RPMI8226 (cell line): Measurements from ENCODE around the gene NCR3LG1.
A peak's percentile ranks its signal among the peaks of the same experiment; 100 is the strongest.

Experiments used
- DNase-seq: peaks from one replicate; pipeline ENCODE4 v3.0.0-alpha.2; 2015

The NCR3LG1 gene, protein sequence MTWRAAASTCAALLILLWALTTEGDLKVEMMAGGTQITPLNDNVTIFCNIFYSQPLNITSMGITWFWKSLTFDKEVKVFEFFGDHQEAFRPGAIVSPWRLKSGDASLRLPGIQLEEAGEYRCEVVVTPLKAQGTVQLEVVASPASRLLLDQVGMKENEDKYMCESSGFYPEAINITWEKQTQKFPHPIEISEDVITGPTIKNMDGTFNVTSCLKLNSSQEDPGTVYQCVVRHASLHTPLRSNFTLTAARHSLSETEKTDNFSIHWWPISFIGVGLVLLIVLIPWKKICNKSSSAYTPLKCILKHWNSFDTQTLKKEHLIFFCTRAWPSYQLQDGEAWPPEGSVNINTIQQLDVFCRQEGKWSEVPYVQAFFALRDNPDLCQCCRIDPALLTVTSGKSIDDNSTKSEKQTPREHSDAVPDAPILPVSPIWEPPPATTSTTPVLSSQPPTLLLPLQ

DNA sequence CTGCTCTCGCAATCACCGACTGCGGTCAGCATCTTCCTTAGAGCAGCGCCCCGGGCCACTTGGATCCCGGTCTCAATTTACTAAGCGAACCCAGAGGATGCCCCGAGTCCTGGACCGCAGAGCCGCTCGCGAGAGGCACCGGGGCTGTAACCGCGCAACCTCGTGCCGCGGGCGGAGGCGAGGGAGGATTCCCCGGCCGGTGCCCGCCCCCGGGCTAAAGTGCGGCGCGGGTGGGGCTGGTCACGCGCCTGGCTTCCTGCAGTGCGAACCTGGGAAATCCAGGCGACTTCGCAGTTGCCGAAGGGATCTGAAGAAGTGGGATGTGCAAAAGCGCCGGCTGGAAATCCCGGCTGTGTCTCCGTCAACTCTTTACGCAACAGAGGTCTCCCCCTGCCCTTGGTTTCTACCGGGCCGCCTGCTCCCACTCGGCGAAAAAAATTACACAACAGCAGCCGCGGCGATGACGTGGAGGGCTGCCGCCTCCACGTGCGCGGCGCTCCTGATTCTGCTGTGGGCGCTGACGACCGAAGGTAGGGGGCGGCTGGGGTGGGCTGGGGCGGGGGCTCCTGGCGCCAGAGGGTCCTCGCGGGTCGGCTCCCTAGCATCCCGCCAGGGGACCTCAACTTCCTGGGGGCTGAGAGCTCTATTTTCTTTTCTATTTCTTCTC lies at the start of gene NCR3LG1:
Gene NCR3LG1, plus strand, starts transcription at position 291 of the 667 bp plus-strand sequence. Its CDS starts 170 bp downstream, at position 461.
- DNase-seq, result peak; percentile 64

DNA sequence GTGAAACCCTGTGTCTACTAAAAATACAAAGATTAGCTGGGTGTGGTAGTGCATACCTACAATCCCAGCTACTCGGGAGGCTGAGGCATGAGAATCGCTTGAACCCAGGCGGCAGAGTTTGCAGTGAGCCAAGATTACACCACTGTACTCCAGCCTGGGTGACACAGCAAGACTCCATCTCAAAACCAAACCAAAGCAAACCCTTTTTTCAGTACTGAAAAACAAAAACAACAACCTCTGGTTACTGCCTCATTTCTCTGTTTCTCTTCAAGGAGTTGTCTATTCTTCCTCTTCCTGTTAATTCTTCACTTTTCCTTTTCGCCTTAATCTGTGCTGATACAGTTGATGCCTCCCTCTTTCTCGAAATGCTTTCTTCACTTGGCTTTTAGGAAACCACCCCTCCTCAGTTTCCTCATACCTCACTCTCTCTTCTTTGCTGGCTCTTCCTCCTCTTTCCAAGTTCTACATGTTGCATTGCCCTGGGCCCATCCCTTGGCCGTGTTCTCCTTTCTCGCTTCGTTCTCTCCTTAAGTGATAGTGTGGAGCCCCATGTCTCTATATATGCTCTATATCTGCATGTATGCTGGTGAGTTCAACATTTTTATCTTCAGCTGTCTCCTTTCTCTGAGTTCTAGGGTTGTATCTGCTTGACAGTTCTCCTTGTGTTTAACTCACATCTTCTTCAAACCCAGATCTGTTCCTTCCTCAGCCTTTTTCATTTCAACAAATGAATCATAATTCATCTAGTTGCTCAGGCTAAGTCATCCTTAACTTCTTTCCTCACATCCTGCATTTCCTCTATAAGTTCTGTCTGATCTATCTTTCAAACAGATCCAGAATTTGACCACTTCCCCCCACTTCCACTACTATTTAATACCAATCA lies 38.0 kb upstream of the NCR3LG1 start:
- DNase-seq, result no peak

DNA sequence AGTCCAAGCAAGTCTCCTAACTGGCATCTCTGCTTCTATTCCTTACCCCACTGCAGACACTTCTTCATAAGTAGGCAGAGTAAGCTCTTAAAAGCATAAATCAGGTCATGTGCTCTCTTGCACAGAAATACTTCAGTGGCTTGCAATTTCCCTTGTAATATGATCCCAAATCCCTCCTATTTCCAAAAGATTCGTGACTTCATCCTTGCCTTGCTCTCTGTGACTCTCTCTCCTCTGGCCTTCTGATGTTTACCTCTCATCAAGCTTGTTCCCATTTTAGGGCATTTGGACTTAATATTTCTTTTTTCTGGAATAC lies 37.4 kb upstream of the NCR3LG1 start:
- DNase-seq, result no peak

DNA sequence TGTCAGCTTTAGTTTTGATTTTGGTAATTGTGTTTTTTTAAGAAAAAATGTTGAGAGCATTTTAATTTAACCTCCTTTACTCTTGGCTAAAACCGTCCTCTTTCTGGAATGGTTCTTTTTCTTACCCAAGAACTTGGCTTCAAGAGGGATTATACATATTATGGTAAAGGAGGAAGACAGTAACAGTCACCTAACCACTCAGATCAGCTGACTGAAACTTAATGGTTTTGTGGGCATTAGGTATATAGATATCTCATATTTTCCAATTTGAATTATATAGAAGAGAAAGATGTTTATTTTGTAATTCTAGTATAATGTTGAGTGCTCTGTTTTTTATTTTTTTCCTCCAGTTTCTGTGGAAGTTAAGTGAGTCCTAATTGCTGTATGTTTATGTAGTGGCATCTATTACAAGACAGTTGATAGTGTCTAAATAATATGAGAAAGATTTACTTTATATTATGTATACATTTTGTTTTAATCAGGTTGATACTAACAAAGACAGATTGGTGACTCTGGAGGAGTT lies 36.6 kb upstream of the NCR3LG1 start:
- no peak for DNase-seq

DNA sequence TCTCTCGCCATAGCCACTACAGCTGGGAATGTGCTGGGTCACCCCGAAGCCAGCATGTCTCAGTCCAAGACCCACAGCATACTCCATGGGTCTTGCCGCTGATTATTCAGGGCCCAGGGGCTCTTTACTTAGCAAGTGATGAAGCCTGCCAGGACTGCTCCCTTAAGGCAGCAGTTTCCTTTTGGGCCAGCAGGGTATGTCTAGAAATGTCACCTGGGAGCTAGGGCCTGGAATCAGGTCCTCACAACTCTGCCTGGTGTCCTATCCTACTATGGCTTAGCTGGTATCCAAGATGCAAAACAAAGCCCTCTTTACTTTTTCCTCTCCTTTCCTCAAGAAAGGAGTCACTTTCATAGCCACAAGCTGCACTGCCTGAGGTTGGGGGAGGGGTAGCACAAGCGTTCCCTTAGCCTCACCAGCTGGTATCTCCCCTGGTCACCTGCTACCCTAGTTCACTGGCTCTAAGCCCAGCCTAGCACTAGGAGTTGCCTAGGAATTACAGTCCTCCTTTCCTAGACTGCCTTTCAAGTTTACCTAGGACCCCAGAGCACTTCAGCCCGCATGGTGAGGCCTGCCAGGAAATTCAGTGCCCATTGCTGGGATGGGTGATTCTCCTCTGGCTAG lies 22.6 kb upstream of the NCR3LG1 start:
- peak; percentile 61 for DNase-seq

DNA sequence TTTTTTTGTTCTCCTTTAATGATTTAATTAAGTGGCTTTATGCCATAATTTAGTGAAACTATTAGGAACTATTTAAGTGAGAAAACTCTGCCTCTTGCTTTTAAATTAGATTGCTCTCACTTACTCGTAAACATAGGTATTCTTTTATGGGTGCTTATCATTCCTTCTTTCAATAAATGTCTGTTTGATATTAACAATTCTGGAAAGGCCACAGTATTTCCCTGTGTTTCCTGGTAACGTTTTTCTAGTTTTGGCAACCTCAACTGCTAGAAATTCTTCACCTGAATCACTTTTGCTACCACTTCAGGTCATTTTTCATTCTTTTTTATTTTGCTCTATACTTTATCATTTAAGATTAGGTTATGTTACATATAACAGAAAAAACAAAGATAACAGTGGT lies 19.9 kb upstream of the NCR3LG1 start:
- no peak for DNase-seq

DNA sequence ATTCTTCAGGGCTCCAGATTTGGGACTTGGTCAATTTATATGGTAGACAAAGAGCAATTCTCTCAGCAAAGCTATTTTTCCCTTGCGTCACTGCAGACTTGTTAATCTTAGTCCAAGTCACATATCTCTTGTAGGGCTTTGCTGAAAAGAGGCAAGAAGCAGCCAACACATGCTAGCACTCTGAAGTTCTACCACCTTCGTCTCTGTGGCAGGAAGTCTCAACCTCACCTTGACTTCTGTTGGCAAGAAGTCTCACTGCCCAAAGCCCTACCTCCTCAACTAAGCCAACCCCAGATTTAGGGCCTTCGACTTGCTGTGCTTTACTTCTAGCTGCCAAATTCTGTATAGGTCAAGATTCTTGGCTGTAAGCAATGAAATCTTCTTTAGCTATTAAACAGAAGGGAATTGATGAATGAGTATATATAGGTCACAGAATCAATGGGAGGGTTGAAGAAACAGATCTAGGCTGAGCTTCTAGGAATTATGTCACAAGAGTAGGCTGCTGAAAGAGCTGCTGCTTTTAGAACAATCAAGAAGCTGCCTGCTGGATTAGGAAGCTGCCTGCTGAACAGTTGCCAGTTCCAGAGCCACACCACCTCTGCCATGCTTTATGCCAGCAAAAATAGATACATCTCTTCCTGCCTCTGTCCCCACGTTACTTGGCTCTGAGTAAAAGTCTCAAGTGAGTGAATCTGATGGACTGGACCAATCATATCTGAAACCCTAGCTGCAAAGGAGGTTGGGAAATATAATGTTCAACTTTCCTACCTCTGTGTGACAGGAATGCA lies 17.6 kb upstream of the NCR3LG1 start:
- no peak for DNase-seq

DNA sequence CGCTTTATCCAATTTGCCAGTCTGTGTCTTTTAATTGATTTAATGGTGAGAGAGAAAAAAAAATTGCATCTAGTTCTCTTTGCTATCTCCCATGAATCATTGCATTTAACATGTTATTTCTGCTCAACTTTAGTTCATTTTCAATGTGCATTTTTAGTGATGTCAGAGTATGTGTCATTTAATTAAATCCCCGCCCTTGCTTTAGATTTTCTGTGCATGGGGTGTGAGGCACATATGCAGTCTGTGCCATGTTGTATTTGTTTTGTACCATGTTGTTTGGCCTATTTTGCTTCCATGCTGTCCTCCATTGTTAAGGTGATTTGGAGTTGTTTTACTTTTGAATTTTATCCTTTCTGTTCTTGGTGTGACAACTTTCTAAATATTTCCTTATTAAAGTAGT lies 8.3 kb upstream of the NCR3LG1 start:
- DNase-seq, result no peak

DNA sequence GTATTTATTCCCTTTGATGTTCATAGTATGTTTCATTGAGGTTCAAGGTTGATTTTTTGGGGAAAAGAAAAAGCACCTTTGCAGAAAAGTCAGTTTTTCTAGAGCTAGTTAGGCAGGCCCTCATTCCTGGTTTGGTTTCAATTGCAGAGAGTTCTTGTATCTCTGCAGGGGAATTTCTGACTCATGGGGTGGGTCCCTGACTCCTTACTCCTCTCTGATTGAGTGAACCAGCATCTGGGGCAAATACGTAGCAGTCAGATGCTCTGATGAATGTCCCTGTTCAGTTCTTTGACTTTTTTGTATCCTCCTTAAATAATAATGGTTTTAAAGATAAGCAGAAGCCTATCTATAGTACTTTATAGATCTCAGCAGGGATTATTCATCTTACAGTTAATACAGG lies 7.7 kb upstream of the NCR3LG1 start:
- DNase-seq, result no peak

DNA sequence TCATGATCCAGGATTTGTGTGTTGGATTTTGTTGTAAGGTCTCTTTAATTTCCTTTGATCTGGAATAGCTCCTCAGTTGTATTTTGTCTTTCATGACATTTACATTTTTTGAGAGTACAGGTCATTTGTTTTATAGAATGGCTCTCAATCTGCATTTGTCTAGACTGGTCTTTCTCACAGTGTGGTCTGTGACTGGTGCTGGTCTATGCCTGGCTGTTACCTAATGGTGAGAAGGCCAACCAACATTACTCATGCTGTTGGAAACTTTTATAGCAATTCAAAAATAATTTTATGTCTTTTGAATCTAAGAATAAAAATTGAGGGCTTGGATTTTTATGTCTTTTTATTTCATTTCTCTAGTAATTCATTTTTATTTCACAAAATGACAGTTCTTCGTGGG lies 3.9 kb upstream of the NCR3LG1 start:
- DNase-seq, result no peak

DNA sequence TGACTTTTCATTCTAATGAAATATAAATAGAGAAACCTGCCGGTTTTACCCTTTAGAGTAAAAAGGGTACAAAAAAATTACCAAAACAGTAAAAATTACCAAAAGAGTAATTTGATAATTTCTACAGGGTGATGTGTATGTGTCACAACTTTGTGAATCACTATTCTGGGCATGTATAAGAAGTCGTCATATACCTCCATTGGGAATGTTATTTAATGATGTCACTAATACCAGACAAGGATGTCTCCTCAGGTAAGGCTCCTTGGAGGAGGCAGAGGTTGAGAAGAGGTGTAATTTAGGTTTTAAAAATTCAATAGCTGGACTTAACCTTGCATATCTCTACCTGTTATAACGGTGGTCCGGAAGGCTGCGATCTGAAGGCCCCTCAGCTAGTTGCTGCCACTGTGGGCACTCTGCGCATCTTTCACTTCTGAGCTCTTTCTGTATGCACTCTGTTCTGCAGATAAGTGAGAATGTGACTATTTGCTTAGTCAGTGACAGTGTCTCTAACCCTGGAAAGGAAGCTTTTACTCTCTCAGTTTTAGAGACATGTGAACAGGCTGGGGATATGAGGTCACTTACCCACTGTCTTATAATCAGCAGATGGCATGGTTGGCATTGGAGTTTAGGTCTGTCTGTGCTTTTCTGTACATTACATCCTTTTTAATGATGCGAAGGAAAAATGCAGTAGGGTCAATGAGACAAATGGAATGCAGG lies 987 bp upstream of the NCR3LG1 start:
- no peak for DNase-seq

DNA sequence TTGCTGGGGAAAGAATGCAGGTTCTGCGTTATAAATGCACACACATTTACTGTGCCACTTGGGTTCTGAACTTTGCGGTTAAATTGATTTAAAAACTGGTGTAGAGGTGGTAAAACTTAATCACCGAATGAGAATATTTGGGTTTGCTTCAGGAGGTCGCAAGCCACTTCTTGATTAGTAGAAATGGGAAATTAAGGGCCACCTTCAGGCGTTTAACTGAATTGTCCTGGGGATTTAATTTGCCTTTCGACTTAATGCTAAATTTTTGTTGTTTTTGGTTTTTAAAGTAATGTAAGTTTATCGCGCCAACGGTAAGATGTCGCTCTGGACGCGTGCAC lies 459 bp upstream of the NCR3LG1 start:
- DNase-seq, result no peak

DNA sequence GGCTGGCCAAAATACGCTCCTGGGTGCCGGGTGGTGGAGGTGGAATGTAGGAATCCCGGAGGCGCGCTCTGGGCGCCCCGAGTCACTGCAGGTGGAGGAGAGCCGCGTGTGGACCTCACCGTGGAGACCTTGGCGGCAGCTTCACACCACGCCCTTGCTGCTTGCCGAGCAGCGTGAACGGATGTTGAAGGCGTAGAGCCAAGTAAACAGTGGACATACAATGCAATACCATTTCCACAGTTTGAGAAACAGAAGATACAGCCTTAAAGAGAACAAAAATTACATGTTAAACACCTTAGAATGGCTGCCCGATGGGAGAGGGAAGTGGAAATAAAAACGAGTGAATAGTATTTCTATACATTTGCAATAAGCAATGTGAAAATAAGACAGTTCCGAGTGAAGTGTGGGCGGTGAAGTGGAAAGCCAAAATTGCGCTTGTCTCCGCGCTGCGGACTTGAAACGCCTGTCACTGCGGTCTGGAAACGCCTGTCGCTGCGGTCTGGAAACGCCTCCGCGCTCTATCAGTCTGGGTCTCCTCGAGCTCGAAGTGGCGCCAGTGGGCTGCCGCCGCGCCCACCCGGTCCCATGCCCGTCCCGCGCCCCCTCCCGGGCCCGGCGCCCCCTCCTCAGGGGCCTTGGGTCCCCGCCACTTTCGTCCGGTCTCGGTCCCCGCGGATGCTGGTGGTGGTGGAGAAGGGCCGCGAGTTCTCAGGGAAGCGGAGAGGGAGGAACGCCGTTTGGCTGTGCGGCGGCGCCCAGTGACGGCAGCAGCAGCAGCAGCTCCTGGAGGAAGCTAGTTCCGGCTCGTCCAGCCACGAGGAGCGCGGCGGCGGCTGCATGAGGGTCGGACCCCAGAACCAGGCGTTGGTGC lies 1.6 kb downstream of the NCR3LG1 start:
- peak; percentile 74 for DNase-seq

DNA sequence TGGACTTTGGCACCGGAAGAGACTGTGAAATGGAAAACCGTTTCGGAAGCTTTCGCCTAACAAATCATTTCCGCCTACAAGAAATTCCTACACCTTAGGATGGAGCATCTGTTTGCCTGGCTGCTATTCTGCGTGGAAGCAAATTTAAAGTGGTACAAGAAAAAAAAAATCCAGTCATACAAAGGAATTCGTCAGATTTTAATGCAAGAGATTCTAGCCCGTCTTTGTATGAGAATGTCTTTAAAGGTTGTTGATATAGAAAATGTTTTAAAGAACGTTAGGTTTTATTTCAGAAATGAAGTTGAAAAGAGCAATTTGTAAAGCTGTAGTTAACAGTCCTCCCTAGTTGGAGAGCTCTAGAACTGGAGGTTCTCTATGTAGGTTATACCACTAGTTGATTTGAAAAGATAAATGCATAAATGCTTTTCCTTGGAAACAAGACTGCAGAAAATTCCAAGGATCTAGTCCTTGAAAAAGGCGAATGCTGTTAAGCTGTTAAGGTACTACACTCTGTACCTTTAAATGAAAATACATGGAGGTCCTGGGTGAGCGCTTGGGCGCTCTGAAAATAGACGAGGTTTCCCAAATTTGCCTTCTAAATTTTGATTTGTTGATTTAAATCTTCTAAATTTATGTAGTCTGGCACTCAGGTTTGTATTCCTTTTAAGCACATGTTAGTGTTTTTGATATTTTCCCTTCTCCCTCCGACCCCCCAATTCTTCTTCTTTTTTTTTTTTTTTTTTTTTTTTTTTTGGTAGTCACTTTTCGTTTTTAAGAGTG lies 2.4 kb downstream of the NCR3LG1 start:
- DNase-seq, result no peak

DNA sequence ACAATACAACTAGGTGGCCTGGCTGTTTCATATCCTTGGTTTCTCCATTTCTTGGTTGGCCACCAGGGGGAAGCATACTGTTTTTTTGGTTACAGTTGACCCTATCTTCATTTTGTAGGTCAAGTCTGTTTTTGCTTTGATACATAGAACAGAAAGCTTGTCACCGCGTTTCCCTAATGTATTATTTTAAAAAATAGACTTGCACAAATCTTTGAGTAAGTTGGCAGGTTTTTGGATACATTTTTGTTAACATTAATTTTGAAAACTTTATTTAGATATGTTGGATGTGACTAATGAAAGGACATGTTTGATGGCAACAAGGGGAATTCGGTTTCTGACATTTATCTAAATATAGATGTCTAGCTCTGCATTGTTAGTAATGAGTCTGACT lies 3.0 kb downstream of the NCR3LG1 start:
- peak; percentile 78 for DNase-seq

DNA sequence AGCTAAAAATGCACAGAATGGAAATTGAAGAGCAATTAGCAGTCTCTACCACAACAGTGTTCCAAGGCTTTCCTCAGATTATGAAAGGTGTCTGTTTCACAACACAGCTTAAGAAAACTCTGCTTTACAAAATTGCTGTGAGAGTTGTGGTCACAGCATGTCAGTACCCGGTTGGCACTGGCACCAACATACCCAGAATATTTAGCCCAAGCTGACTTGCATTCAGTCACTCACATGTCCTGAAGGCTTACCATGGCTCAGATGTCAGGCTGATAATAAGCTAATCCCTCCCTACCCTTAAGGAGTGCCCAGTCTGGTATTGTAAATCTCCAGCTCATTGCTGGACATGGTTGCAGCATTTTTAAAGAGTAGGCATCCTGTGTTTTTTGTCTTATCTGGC lies 14.9 kb downstream of the NCR3LG1 start:
- no peak for DNase-seq

DNA sequence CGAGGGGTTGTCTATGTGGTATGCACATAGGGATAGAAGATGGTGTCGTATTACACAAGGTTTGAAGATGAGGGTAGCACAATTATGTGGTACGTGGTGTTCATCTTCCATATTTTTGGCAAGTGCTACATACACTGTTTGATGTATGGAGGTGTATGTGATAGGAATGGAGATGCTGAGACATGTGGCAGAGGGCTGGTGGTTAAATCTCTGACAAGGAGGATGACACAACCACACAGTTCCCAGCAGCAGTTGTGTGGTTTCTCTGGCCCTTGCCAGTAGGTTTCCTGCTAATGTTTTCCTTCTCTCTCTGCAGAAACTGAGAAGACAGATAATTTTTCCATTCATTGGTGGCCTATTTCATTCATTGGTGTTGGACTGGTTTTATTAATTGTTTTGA lies 17.0 kb downstream of the NCR3LG1 start:
- no peak for DNase-seq

DNA sequence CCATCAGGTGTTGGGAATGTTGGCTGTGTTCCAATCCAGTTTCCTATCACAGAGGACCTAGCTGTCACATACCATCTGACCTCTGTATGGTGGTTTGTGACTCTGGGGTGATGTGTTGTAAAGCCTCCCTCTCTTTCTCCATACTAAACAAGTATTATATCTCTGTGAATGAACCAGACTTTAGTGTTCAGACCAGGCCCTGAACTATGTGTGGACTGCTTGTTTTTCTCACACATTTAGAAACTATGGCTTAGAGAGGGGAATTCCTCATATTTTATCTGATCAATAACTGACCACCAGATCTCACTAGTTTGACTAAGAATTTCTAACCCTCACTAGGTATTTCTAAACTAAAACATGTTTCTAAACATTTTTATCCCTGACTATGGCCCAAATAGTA lies 17.5 kb downstream of the NCR3LG1 start:
- DNase-seq, result no peak

DNA sequence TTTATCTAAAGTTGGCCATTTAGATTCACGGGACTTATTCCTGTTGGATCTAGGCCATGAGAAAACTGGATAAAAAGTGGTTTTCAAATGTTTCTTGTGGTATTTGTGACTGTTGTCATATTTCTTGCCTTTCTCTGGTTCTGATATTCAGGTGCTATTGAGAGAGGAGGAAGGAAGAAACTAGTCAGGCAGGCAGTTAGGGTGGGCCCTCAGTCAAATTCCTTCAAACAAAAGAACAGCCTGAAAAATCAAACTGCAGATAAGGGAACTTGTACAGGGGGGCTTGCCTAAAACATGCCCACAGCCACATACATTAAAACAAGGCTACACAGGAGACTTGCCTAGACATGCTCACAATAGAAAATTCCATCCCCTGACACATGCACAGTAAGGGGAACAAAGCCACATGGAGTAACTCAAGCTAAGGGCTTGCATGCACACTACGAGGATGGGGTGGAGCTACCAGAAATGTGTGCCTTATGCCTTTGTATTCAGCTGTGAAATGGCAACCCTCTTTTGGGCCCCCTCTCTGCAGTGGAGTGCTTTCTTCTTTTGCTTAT lies 18.2 kb downstream of the NCR3LG1 start:
- DNase-seq, result no peak
